NB4 (cell line): ENCODE results near the gene MFSD6.

ENCODE experiments used
- POLR2A ChIP-seq: IDR thresholded peaks from 2 replicates; pipeline ENCODE4 v1.6.1; 2011; ENCODE audit warnings: mild to moderate bottlenecking; ENCODE audit not compliant: insufficient read length; ENCODE audit errors: extremely low read depth
- TF ChIP-seq, protein P1 (sequence below): IDR thresholded peaks from one replicate; pipeline ENCODE4 v1.5.1; 2012; ENCODE audit warnings: low read depth, low read length

DNA sequence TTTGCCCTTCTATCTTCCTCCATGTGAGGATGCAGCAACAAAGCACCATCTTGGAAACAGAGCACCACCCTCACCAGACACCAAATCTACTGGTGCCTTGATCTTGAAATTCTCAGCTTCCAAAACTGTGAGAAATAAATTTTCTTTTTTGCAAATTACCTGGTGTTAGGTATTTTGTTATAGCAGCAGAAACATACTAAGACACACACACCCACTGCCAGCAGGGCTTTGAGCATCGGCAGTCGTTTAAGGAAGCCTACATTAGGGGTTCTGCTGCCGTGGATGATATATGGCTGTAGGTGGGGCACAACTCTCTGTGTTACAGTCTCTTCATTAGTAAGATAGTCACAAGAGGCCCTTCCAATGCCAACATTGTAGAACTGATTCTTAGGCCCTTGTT lies 20.7 kb upstream of the MFSD6 start:
- no peak for TF ChIP-seq POLR2A
- TF ChIP-seq, protein P1, sequence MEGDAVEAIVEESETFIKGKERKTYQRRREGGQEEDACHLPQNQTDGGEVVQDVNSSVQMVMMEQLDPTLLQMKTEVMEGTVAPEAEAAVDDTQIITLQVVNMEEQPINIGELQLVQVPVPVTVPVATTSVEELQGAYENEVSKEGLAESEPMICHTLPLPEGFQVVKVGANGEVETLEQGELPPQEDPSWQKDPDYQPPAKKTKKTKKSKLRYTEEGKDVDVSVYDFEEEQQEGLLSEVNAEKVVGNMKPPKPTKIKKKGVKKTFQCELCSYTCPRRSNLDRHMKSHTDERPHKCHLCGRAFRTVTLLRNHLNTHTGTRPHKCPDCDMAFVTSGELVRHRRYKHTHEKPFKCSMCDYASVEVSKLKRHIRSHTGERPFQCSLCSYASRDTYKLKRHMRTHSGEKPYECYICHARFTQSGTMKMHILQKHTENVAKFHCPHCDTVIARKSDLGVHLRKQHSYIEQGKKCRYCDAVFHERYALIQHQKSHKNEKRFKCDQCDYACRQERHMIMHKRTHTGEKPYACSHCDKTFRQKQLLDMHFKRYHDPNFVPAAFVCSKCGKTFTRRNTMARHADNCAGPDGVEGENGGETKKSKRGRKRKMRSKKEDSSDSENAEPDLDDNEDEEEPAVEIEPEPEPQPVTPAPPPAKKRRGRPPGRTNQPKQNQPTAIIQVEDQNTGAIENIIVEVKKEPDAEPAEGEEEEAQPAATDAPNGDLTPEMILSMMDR = no peak
